SU-DHL-6 (cell line): Measurements from ENCODE around the gene UBASH3B.
A peak's percentile ranks its signal among the peaks of the same experiment; 100 is the strongest.

Experiments
- H2AFZ ChIP-seq: fragments of 200-600 bp; sonication (generic); 2 replicates; pipeline ENCODE4 v1.6.1; 2014; ENCODE audit warnings: low read depth, mild to moderate bottlenecking, moderate library complexity, mixed read lengths, antibody characterized with exemption, low read length; ENCODE audit not compliant: severe bottlenecking
- H3F3A ChIP-seq: fragments of 200-600 bp; shearing (Covaris generic); 2 replicates; pipeline ENCODE4 v1.6.0; 2016; ENCODE audit warnings: antibody characterized with exemption, mild to moderate bottlenecking; ENCODE audit not compliant: insufficient read depth
- H3K27ac ChIP-seq: fragments of 200-600 bp; sonication (generic); 2 replicates; pipeline ENCODE4 v1.5.1; 2016; ENCODE audit warnings: low read depth, mild to moderate bottlenecking, low read length, moderate library complexity, mixed read lengths
- H3K27me3 ChIP-seq: fragments of 200-600 bp; sonication (generic), shearing (Covaris generic); 2 replicates; pipeline ENCODE4 v1.6.0; 2014; ENCODE audit warnings: mild to moderate bottlenecking, low read length
- H3K36me3 ChIP-seq: fragments of 200-600 bp; sonication (generic); 2 replicates; pipeline ENCODE4 v1.6.1; 2014; ENCODE audit warnings: mild to moderate bottlenecking, low read length, mixed read lengths
- H3K4me2 ChIP-seq: fragments of 300-600, 200-600 bp; shearing (Covaris generic), sonication (generic); 2 replicates; pipeline ENCODE4 v1.6.0; 2014; ENCODE audit warnings: low read length, low read depth, mild to moderate bottlenecking; ENCODE audit not compliant: poor library complexity, severe bottlenecking
- H3K4me3 ChIP-seq: fragments of 200-600 bp; sonication (generic); 2 replicates; pipeline ENCODE4 v1.5.1; 2014; ENCODE audit warnings: antibody characterized with exemption, low read length, mild to moderate bottlenecking, mixed read lengths; ENCODE audit not compliant: insufficient read depth, poor library complexity, severe bottlenecking
- H3K79me2 ChIP-seq: fragments of 200-600 bp; sonication (generic); 2 replicates; pipeline ENCODE4 v1.6.1; 2014; ENCODE audit warnings: mild to moderate bottlenecking, low read length, moderate library complexity; ENCODE audit not compliant: insufficient read depth
- H3K9ac ChIP-seq: fragments of 200-600 bp; sonication (generic); 2 replicates; pipeline ENCODE4 v1.7.0; 2014; ENCODE audit warnings: mild to moderate bottlenecking, low read length
- H3K9me2 ChIP-seq: fragments of 200-600 bp; sonication (generic); replicated peaks from 2 replicates; pipeline ENCODE4 v1.6.1; 2014; ENCODE audit warnings: low read length; ENCODE audit not compliant: insufficient read depth
- H3K9me3 ChIP-seq: fragments of 200-600 bp; sonication (generic); 2 replicates; pipeline ENCODE4 v1.6.1; 2014; ENCODE audit warnings: low read length, mixed read lengths; ENCODE audit not compliant: insufficient read depth
- H4K20me1 ChIP-seq: fragments of 200-600 bp; sonication (generic); 2 replicates; pipeline ENCODE4 v1.6.1; 2014; ENCODE audit warnings: low read depth, mild to moderate bottlenecking, antibody characterized with exemption, low read length, moderate library complexity, mixed read lengths
- CTCF ChIP-seq: fragments of 200-600 bp; sonication (generic); IDR thresholded peaks from one replicate; pipeline ENCODE4 v1.5.1; 2017; ENCODE audit warnings: antibody characterized with exemption, mild to moderate bottlenecking, low read length, moderate library complexity; ENCODE audit not compliant: insufficient read depth, poor library complexity, severe bottlenecking
- EZH2phosphoT487 ChIP-seq: fragments of 200-600 bp; sonication (generic), shearing (Covaris generic); conservative IDR thresholded peaks from 2 replicates; pipeline ENCODE4 v1.6.1; 2018; ENCODE audit warnings: mild to moderate bottlenecking, antibody characterized with exemption, low read length, moderate library complexity, mixed read lengths

Gene UBASH3B

DNA sequence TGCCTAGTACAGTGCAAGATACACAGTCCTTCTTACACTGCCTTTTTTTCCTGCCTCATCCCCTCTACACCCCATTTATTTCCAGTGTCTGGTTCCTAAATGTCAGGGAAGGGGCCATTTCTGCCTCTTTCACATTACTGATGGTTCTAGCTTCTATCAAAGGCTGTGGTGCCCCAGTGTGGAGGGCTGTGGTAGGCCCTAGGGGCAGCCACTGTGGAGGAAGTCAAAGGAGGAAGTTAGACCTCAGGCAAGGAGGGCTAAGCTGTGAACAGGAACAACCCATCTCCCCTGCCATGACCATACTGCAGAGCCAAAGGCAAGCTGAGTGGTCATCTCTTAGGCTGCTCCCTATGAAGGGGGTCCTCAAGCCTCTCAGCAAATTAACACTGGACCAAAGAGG lies 100.9 kb downstream of the UBASH3B start:
- no peak overlapping the region for H3K27ac ChIP-seq
- no peaks in the 10 kb centered on the region for H4K20me1 ChIP-seq
- no peaks in the 10 kb centered on the region for H3K79me2 ChIP-seq
- H3K9me3 ChIP-seq = no peaks in the 10 kb centered on the region
- H3F3A ChIP-seq = no peaks in the 10 kb centered on the region
- peak overlapping the region; percentile 58 for H2AFZ ChIP-seq
- H3K4me2 ChIP-seq = no peak overlapping the region
- H3K9me2 ChIP-seq = no peaks in the 10 kb centered on the region
- H3K27me3 ChIP-seq = no peaks in the 10 kb centered on the region
- no peaks in the 10 kb centered on the region for H3K36me3 ChIP-seq
- TF ChIP-seq CTCF (peak; percentile 63), EZH2phosphoT487 (no peak)
- no peak overlapping the region for H3K4me3 ChIP-seq
- H3K9ac ChIP-seq = no peak overlapping the region

DNA sequence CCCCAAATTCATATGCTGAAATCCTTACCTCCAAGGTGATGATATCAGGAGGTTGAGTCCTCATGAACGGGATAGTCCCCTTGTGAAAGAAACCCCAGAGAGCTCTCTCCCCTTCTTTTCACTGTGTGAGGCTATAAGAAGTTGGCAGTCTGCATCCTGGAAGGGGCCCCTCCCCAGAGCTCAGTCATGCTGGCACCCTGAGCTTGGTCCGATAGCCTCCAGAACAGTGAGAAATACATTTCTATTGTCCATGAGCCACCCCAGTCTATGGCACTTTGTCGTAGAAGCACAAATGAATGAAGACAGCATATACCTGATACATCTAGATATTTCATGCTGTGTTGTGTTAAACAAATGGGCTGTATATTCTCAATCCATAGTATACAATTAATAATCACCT lies 101.7 kb downstream of the UBASH3B start:
- H3F3A ChIP-seq = no peaks in the 10 kb centered on the region
- H4K20me1 ChIP-seq = no peaks in the 10 kb centered on the region
- H3K9ac ChIP-seq = no peak overlapping the region
- no peaks in the 10 kb centered on the region for H3K36me3 ChIP-seq
- H3K9me2 ChIP-seq = no peaks in the 10 kb centered on the region
- no peaks in the 10 kb centered on the region for H3K9me3 ChIP-seq
- H3K4me3 ChIP-seq = no peak overlapping the region
- peak overlapping the region; percentile 58 for H2AFZ ChIP-seq
- H3K27ac ChIP-seq = no peak overlapping the region
- H3K27me3 ChIP-seq = no peaks in the 10 kb centered on the region
- TF ChIP-seq EZH2phosphoT487 (no peak), CTCF (no peak)
- H3K4me2 ChIP-seq = no peak overlapping the region
- no peaks in the 10 kb centered on the region for H3K79me2 ChIP-seq

DNA sequence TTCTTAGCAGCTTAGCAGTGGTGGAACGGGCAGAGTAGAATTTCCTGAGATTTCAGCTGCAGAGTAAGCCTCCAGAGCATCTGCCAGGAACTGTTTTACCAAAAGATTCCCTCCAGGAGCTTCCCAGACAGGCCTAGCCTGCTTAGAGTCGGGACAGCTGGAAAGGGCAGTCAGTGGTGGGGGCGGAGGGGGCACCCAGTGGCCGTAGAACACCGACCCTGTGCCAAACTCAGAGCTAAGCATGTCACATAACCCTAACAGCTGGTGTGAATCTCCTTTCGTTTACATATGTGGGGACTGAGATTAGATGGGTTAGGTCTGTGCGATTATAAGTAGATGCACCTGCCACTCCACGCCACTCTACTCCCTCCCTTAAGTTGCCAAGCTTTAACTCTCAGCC lies 102.8 kb downstream of the UBASH3B start:
- H3K9ac ChIP-seq = no peak overlapping the region
- H4K20me1 ChIP-seq = no peaks in the 10 kb centered on the region

More for the DNA sequence above, 102.8 kb downstream of the UBASH3B start:
- Histone ChIP-seq H2AFZ (no peak overlapping the region), H3K4me3 (no peak overlapping the region), H3F3A (no peaks in the 10 kb centered on the region), H3K79me2 (no peaks in the 10 kb centered on the region), H3K4me2 (no peak overlapping the region), H3K27me3 (no peaks in the 10 kb centered on the region), H3K9me3 (no peaks in the 10 kb centered on the region), H3K9me2 (no peaks in the 10 kb centered on the region), H3K27ac (no peak overlapping the region), H3K36me3 (no peaks in the 10 kb centered on the region)
- TF ChIP-seq EZH2phosphoT487 (no peak), CTCF (no peak)
